T-helper 1 cell (primary cell): ENCODE data around the gene GLCCI1.

Experiments used
- DNase-seq, 5 donors: peaks; one replicate each; pipeline ENCODE4 v3.0.0-alpha.2; 2012 to 2020
- total RNA-seq, 4 donors: gene quantifications; one replicate each; lab custom pipeline; 2026; lab: John Stamatoyannopoulos, UW

GLCCI1 gene
- total RNA-seq = 30.2 to 52.8 (median 39.4) reads per million in 4 donors

- peak; percentile 90 to 98 (median 95) for DNase-seq
Observed at GRCh38 chr7:7968544-7969305, at the start of gene GLCCI1. TSS of gene GLCCI1 (plus strand) at chr7:7968796. CDS start at chr7:7969351, 555 bp downstream.

- no peak for DNase-seq
Observed at GRCh38 chr7:7919449-7919945, 49.1 kb upstream of the GLCCI1 start.

- no peak for DNase-seq
Observed at GRCh38 chr7:7920056-7920455, 48.5 kb upstream of the GLCCI1 start.

GRCh38 chr7:7920481-7920880, 48.1 kb upstream of the GLCCI1 start:
- peak in 1 of 5 donors; percentile 70 for DNase-seq

- DNase-seq = no peak
Observed at GRCh38 chr7:7921830-7922229, 46.8 kb upstream of the GLCCI1 start.

- DNase-seq = no peak
Observed at GRCh38 chr7:7922684-7923385, 45.8 kb upstream of the GLCCI1 start.

- peak in 1 of 5 donors; percentile 36 for DNase-seq
Observed at GRCh38 chr7:7923818-7924217, 44.8 kb upstream of the GLCCI1 start.

GRCh38 chr7:7924303-7924702, 44.3 kb upstream of the GLCCI1 start:
- no peak for DNase-seq

- DNase-seq = no peak
Observed at GRCh38 chr7:7931626-7932025, 37.0 kb upstream of the GLCCI1 start.

- no peak for DNase-seq
Observed at GRCh38 chr7:7932553-7932952, 36.0 kb upstream of the GLCCI1 start.

- DNase-seq = no peak
Observed at GRCh38 chr7:7933915-7934526, 34.6 kb upstream of the GLCCI1 start.

- no peak for DNase-seq
Observed at GRCh38 chr7:7934945-7935344, 33.7 kb upstream of the GLCCI1 start.

- no peak for DNase-seq
Observed at GRCh38 chr7:7938471-7938870, 30.1 kb upstream of the GLCCI1 start.

- no peak for DNase-seq
Observed at GRCh38 chr7:7943951-7944350, 24.6 kb upstream of the GLCCI1 start.

- peak in 4 of 5 donors; percentile 16 to 96 (median 29) for DNase-seq
Observed at GRCh38 chr7:7944619-7945282, 23.8 kb upstream of the GLCCI1 start.

- DNase-seq = no peak
Observed at GRCh38 chr7:7946486-7946885, 22.1 kb upstream of the GLCCI1 start.

GRCh38 chr7:7948232-7948631, 20.4 kb upstream of the GLCCI1 start:
- DNase-seq = no peak

GRCh38 chr7:7953806-7954205, 14.8 kb upstream of the GLCCI1 start:
- DNase-seq = no peak

- DNase-seq = no peak
Observed at GRCh38 chr7:7956531-7957128, 12.0 kb upstream of the GLCCI1 start.

- DNase-seq = no peak
Observed at GRCh38 chr7:7957513-7957912, 11.1 kb upstream of the GLCCI1 start.

GRCh38 chr7:7959979-7960670, 8.5 kb upstream of the GLCCI1 start:
- DNase-seq = no peak

- no peak for DNase-seq
Observed at GRCh38 chr7:7962851-7963250, 5.7 kb upstream of the GLCCI1 start.
